Rectal smooth muscle tissue (tissue), 1 donor: Measurements from ENCODE around the gene RILPL1.
"Not testable (repeated sequence)": the region's sequence is repeated elsewhere in the genome, so short reads cannot be mapped to it uniquely, and the experiment has no call there.

Source experiments
- H3K27ac ChIP-seq: one replicate; pipeline ENCODE4 v1.7.0; 2013; ENCODE audit warnings: low read depth, low read length, inconsistent platforms
- H3K27me3 ChIP-seq: one replicate; pipeline ENCODE4 v1.7.0; 2013; ENCODE audit warnings: low read length; ENCODE audit not compliant: control insufficient read depth, insufficient read depth
- H3K36me3 ChIP-seq: one replicate; pipeline ENCODE4 v1.7.0; 2013; ENCODE audit warnings: low read length; ENCODE audit not compliant: control insufficient read depth, insufficient read depth
- H3K4me1 ChIP-seq: one replicate; pipeline ENCODE4 v1.7.0; 2013; ENCODE audit warnings: low read length; ENCODE audit not compliant: control insufficient read depth, insufficient read depth
- H3K4me3 ChIP-seq: one replicate; pipeline ENCODE4 v1.7.0; 2013; ENCODE audit warnings: low read length
- H3K9ac ChIP-seq: one replicate; pipeline ENCODE4 v1.7.0; 2013; ENCODE audit warnings: low read length

Gene RILPL1, protein sequence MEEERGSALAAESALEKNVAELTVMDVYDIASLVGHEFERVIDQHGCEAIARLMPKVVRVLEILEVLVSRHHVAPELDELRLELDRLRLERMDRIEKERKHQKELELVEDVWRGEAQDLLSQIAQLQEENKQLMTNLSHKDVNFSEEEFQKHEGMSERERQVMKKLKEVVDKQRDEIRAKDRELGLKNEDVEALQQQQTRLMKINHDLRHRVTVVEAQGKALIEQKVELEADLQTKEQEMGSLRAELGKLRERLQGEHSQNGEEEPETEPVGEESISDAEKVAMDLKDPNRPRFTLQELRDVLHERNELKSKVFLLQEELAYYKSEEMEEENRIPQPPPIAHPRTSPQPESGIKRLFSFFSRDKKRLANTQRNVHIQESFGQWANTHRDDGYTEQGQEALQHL

GRCh38 chr12:123533672-123534643 is at the start of gene RILPL1:
TSS of gene RILPL1 (minus strand) at chr12:123533719. CDS start at chr12:123533482, 237 bp downstream.
- Histone ChIP-seq H3K27me3 (no peaks in the 10 kb centered on the region), H3K36me3 (no peaks in the 10 kb centered on the region), H3K4me1 (peaks cover 14% of the 10 kb centered on the region), H3K27ac (peak within 1 kb of the TSS; percentile 71), H3K4me3 (peak within 1 kb of the TSS; percentile 67), H3K9ac (peak within 1 kb of the TSS; percentile 45)

- no peak overlapping the region for H3K4me3 ChIP-seq
- peaks cover 9% of the 10 kb centered on the region for H3K4me1 ChIP-seq
- no peak overlapping the region for H3K27ac ChIP-seq
- H3K36me3 ChIP-seq, result no peaks in the 10 kb centered on the region
- H3K9ac ChIP-seq, result no peak overlapping the region
- H3K27me3 ChIP-seq, result no peaks in the 10 kb centered on the region
These were observed 47.3 kb upstream of the RILPL1 start for GRCh38 chr12:123580772-123581171.

- H3K4me3 ChIP-seq, H3K36me3 ChIP-seq, H3K27ac ChIP-seq, H3K9ac ChIP-seq, H3K4me1 ChIP-seq, H3K27me3 ChIP-seq: not testable (repeated sequence)
These were observed 45.3 kb upstream of the RILPL1 start for GRCh38 chr12:123578829-123579228.

DNA sequence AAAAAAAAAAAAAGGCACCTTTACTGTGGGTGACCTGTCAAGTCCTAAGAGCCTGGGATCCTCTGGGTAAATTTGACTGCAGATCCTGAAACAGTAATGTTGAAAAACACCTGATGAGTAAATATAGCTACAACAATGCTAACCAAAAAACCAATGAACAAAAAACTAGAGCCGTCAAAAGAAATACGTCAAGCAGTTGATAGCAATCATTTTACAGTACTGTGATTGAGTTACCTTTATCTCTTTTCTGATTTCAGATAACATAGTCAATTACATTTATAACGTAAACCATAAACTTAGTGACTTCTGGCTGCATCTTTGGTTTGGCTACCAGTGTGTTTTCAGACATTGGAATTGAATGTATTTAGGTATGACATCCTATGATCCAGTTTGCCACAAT is 44.7 kb upstream of the RILPL1 start:
- Histone ChIP-seq H3K27me3 (no peaks in the 10 kb centered on the region), H3K9ac (no peak overlapping the region), H3K4me1 (peaks cover 2% of the 10 kb centered on the region), H3K36me3 (no peaks in the 10 kb centered on the region), H3K27ac (no peak overlapping the region), H3K4me3 (no peak overlapping the region)

DNA sequence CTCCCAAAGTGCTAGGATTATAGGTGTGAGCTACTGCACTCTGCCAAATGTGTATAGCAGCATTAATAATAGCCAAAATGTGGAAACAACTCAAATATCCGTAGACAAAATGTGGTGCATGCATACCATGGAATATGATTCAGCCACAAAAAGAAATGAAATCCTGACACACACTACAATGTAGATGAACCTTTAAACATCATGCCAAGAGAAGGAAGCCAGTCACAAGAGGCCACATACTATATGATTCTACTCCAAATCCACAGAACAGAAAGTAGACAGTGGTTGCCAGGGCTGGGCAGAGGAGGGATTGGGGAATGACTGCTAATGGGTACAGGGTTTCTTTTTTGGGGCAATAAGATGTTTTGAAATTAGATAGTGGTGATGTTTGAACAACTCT is 43.1 kb upstream of the RILPL1 start:
- H3K27me3 ChIP-seq, result no peaks in the 10 kb centered on the region
- H3K36me3 ChIP-seq, result no peaks in the 10 kb centered on the region
- no peak overlapping the region for H3K4me3 ChIP-seq
- H3K27ac ChIP-seq, result no peak overlapping the region
- no peak overlapping the region for H3K9ac ChIP-seq
- no peaks in the 10 kb centered on the region for H3K4me1 ChIP-seq

DNA sequence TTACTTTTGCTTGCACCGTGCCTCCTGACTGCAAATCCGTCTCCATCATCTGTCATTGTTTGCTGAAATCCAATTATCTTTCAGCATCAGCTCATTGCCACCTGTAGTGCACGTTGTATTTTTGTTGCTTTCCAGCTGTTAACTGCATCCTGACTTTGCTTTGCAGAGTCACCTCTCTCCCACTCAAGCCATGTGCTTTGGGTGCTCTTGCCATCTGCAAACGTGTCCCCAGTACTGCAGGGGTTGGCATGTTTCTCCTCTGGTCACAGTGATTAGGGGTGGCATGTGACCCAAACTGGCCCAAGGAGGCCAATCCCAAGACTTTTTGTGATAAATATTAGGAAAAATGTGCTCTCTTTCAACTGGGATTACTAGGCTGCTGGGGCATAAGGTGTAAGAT is 40.4 kb upstream of the RILPL1 start:
- Histone ChIP-seq H3K36me3 (no peaks in the 10 kb centered on the region), H3K27me3 (no peaks in the 10 kb centered on the region), H3K27ac (no peak overlapping the region), H3K4me3 (no peak overlapping the region), H3K4me1 (no peaks in the 10 kb centered on the region), H3K9ac (no peak overlapping the region)

DNA sequence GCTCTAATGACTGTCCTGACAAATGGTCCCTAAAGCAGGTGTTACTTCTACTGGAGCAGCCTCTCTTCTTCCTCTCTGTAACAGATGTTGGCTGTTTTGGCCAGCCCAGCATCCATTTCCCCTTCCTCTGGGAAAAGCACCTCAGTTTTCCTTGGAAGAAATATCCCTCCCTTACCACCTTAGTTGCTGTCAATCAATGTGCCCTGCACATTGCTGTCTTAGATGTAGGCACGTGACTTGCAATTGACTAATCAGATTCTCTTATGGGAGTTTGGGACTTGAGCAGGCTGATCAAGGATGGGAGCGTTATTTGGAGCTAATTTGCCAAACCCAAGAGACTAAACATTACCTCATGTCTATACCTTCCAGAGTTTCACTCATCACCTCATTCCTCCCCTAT is 38.9 kb upstream of the RILPL1 start:
- Histone ChIP-seq H3K27me3 (no peaks in the 10 kb centered on the region), H3K4me3 (no peak overlapping the region), H3K4me1 (no peaks in the 10 kb centered on the region), H3K27ac (no peak overlapping the region), H3K36me3 (no peaks in the 10 kb centered on the region), H3K9ac (no peak overlapping the region)

DNA sequence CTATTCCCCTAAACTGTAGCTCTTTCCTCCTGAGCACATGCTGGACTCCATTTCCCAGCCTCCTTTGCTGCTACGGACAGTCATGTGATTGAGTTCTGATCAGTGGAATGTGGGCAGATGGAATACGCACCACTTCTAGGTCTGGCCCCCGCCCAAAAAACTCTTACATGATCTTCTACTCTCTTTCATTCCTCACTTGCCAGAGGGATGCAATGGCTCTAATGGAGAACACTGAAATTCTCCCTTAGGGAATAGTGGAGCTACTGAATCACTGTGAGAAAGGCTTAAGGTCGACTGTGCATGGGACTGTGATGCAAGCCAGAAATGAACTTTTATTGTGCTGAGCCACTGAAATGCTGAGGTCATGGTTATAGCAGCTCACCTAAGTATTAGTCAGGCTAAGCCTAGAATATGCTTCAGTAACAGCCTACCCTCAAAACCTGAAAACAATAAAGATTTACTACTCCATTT is 37.9 kb upstream of the RILPL1 start:
- Histone ChIP-seq H3K27ac (no peak overlapping the region), H3K36me3 (no peaks in the 10 kb centered on the region), H3K27me3 (no peaks in the 10 kb centered on the region), H3K4me1 (no peaks in the 10 kb centered on the region), H3K9ac (no peak overlapping the region), H3K4me3 (no peak overlapping the region)

GRCh38 chr12:123559468-123559867 is 25.9 kb upstream of the RILPL1 start:
- H3K4me3 ChIP-seq, result no peak overlapping the region
- no peaks in the 10 kb centered on the region for H3K4me1 ChIP-seq
- H3K27me3 ChIP-seq, result no peaks in the 10 kb centered on the region
- no peaks in the 10 kb centered on the region for H3K36me3 ChIP-seq
- H3K27ac ChIP-seq, result no peak overlapping the region
- no peak overlapping the region for H3K9ac ChIP-seq

DNA sequence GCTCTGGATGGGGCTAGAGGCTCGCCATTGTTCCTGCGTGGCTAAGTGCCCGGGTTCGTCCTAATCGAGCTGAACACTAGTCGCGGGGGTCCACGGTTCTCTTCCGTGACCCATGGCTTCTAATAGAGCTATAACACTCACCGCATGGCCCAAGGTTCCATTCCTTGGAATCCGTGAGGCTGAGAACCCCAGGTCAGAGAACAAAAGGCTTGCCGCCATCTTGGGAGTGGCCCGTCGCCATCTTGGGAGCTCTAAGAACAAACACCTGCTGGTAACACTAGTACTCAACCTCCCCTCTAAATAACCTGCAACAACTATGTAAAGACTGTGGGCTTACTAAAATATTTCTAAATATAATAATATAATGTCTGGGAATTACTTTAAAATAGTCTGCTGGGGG is 25.0 kb upstream of the RILPL1 start:
- H3K4me3 ChIP-seq, H3K4me1 ChIP-seq, H3K27ac ChIP-seq, H3K36me3 ChIP-seq, H3K27me3 ChIP-seq, H3K9ac ChIP-seq: not testable (repeated sequence)

- not testable (repeated sequence) for H3K4me1 ChIP-seq, H3K9ac ChIP-seq, H3K36me3 ChIP-seq, H3K27me3 ChIP-seq, H3K27ac ChIP-seq, H3K4me3 ChIP-seq
These were observed 21.3 kb upstream of the RILPL1 start for GRCh38 chr12:123554843-123555242.

DNA sequence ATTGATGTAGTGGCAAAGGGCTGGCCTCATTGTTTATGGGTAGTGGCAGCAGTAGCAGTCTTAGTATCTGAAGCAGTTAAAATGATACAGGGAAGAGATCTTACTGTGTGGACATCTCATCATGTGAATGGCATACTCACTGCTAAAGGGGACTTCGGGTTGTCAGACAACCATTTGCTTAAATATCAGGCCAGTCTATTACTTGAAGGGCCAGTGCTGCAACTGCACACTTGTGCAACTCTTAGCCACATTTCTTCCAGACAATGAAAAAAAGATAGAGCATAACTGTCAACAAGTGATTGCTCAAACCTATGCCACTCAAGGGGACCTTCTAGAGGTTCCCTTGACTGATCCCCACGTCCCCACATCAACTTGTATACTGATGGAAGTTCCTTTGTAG is 20.6 kb upstream of the RILPL1 start:
- not testable (repeated sequence) for H3K9ac ChIP-seq, H3K4me1 ChIP-seq, H3K36me3 ChIP-seq, H3K27ac ChIP-seq, H3K27me3 ChIP-seq, H3K4me3 ChIP-seq
